Measurements from ENCODE around the gene PAX2.

- TF ChIP-seq CTCF (IDR thresholded peaks at IDR 0.05; ENCODE audit: low read length) (no peak), EZH2 (optimal IDR thresholded peaks at IDR 0.05; ENCODE audit: low read depth, low read length) (no peak)
Observed at GRCh38 chr10:100802607-100803006, 57.2 kb downstream of the PAX2 start.
